Endothelial cell of hepatic sinusoid (primary cell): ENCODE measurements around the gene KRT76.
"Not testable (repeated sequence)": the region's sequence is repeated elsewhere in the genome, so short reads cannot be mapped to it uniquely, and the experiment has no call there.

ENCODE experiments used
- in situ Hi-C: cut with HindIII; loops from 2 replicates; pipeline ENCODE4 v1.10.0; 2017; ENCODE audit warnings: low sequenced_read_pairs

KRT76 gene

DNA sequence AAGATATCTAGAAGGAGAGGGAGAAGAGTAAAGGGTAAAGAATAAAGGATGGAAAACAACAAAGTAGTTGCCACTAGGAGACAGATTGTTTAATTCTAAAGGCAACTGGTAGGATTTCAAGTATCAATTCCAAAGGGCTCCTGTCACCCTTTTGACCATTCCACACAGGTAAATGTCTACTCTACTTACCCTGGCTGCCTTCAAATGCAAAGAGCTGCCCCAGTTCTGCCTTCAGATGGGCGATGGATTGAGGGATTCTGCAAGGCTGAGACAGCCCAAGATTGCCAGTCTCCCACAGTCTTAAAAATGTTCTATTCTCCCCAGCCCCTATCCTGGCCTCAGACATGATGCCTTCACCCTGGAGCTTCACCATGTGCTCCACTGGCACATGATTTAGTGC is 11.4 kb downstream of the KRT76 start:
- in situ Hi-C loops, result no loop called here

GRCh38 chr12:52763991-52764390 is 13.2 kb downstream of the KRT76 start:
- in situ Hi-C loops, result no loop called here

- in situ Hi-C loops, result no loop called here
Observed at GRCh38 chr12:52763036-52763659, 14.0 kb downstream of the KRT76 start.

DNA sequence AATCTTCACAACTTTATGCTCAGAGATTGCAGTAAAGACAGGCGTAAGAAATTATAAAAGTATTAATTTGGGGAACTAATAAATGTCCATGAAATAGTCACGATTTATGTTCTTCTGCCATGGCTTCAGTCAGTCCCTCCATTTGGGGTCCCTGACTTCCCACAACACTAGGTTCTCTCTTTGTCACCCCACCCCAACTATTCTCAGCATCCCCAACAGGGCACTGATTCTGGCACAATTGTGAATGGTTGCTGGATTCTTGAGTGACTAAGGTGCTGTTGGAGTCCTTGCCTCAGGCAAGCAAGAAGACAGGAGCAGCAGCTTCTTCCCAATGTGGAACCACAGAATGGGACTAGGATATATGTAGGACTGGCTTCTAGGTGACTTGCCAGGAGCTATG is 15.3 kb downstream of the KRT76 start:
- in situ Hi-C loops, result no loop called here

- in situ Hi-C loops, result not testable (repeated sequence)
Observed at GRCh38 chr12:52761218-52761617, 15.9 kb downstream of the KRT76 start.

- in situ Hi-C loops, result no loop called here
Observed at GRCh38 chr12:52760623-52761022, 16.5 kb downstream of the KRT76 start.

DNA sequence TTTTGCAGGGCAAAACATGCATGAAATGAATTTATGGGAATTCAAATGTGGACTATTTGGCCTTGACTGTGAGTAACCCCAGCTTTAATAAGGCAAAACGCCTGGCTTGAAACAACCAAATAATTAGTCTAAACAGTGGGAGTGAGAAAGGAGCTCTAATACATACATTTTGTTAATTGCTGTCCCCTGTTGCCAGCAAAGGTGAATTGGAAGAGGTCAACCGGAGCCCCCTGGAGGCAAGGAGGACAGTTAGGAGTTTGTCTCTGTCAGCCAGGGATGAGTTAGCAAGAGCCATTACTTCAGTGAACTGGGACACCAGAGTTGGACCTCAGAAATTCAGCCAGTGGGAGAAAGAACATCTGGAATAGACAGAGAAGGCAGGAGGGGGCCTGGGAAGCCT is 17.4 kb downstream of the KRT76 start:
- in situ Hi-C loops, result loop anchor here (5.0 kb wide), 1 partner anchor 42 kb away; no protein-coding TSS in a partner anchor

DNA sequence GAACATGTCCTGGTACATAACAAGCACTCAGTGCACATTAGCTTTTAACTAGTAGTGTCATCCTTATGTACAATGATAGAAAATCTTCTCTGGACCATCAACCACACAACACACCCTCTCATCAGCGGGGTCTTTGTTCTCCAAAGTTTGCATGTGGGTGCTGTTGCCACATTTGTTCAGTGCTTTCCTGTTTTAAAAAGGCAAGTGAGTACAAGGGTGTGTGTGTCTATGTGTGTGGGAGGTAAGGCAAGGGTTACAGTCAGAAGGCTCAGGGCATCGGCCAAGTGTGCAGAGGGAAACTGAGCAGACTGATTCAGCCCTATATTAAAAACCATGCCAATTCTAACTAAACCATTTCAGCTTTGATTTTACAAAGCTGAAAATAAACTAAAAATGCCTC is 17.9 kb downstream of the KRT76 start:
- in situ Hi-C loops, result loop anchor here (5.0 kb wide), 1 partner anchor 42 kb away; no protein-coding TSS in a partner anchor

DNA sequence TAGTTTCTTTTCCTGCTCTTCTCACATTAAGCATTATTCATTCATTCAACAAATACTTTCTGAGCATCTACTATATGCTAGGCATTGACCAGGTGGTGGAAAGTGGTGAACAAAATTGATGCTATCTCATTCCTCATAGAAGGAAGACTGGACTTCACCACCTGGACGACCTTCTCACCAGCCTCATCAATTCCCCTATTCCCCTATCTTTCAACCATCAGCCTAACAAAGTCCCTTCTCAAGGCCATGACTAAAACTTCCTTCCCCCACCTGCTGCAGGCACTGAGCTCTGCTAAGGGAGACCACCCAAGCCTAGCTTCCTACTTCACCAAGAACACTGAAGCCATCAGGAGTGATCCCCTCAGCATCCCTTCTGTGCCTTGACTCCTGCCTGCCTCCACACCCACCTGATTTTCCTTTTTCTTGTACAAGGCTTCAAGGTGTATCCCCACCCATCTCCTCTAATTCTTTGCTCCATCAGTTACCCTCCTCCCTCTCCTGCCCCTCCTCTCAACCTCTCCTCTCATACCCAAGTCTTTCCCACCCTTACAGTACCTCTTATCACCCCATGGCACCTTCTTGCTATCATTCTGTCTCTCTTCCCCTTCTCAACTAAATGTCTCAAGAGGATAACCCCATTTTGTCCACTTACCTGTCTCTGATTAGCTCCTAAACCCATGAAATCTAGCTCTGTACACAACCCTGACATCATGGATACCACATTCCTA is 19.5 kb downstream of the KRT76 start:
- in situ Hi-C loops, result loop anchor here (5.0 kb wide), 1 partner anchor 40 kb away; no protein-coding TSS in a partner anchor

DNA sequence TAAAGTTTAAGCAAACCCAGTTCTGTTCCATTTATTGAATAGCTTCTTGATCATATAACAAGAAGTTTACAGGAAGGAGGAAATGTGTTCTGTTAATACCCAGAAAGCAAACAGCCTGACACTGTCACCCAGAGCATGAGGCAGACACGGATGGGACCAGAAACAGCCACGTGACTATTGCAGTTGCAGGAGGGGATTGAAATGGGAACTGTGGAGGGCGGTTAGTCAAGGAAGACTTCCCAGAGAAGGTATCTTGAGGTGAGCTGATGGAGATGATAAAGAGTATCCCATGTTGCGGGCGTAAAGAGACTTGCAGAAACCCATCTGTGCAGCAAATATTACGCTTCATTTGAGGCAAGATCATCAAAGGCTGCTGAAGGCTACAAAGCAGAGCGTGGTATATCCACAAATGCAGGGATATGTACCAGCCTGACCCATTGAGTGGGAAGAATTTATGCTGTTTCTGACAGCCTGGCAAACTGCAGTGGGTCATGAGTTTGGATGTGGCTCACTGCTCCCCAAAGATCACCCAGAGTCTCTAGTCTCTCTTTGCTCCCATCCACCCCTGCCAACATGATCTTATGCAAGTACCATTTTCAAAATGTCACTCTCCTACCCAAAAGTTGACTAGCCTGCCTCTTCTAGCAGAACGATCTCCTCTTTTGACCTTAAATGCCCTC is 20.7 kb downstream of the KRT76 start:
- in situ Hi-C loops, result loop anchor here (5.0 kb wide), 1 partner anchor 39 kb away; no protein-coding TSS in a partner anchor

- in situ Hi-C loops, result loop anchor here (5.0 kb wide), 1 partner anchor 38 kb away; no protein-coding TSS in a partner anchor
Observed at GRCh38 chr12:52755533-52755932, 21.6 kb downstream of the KRT76 start.

GRCh38 chr12:52754135-52754534 is 23.0 kb downstream of the KRT76 start:
- in situ Hi-C loops, result no loop called here

DNA sequence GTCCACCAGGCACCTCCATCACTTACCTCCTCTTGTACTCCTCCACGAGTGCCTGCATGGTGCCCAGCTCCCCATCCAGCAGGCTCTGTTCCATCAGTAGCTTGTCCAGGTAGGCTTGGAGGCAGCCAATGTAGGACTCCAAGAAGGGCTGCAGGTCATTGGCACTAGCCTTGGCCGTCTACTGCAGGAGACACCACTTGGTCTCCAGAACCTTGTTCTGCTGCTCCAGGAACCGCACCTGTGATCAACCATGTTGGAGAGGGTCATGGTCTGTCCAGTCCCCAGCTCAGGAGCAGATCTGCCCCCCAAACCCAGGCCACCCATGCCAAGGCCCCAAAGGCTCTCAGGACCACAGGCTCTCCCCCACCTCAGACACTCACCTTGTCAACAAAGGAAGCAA is 23.9 kb downstream of the KRT76 start:
- in situ Hi-C loops, result no loop called here

DNA sequence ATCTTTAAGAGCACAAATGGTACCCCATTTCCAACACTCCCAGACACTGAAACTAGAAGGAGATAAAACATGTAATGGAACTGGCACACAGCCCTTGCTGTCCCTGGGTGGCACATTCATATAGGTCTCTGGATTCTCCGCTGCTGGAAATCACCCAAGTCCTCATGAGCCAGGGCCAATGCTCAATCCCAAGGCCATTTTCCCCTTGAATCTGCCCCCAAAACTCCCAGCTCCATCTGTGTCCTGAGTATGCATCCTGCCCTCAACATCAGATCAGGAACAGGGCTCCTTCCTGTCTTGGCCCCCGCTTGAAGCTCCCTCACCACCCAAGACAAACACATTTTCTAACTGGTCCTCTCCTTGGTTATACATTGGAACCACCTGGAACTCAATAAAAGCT is 24.6 kb downstream of the KRT76 start:
- in situ Hi-C loops, result no loop called here

DNA sequence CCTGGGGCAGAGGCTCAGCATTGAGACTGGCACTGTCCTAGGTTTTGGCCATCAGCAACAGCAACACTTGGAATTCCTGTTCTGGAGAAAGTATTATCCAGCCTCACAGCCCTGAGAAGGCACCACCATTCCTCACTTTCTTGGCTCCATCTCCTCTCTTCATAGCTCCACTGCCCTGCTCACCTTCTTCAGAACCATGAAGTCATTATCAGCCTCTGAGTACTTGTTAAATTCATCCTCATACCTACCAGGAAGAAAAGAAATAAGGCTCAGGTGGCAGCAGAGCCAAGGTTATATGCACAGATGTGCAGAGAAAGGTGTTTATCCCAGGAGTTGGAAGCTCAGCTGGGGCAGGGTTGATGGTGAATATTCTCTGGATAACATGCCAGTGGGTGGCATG is 25.4 kb downstream of the KRT76 start:
- in situ Hi-C loops, result no loop called here

DNA sequence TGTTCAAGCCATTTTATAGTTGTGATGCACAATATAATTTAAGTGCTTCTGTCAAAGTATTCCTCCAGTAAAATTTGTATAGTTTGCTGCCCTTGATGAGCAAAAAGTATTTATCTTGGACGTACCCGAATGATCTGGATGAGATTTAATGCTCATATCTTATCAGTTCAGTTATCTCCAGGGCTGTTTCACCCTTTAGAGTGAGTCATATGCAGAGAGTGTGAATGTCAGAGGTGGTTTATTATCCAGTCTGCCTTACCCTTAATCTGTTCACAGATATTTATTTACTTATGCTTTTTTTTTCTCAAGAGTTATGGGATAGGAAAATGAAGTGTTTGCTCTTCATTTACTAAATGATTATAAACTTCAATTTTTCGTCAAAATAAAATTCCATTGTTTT is 26.6 kb downstream of the KRT76 start:
- in situ Hi-C loops, result not testable (repeated sequence)

DNA sequence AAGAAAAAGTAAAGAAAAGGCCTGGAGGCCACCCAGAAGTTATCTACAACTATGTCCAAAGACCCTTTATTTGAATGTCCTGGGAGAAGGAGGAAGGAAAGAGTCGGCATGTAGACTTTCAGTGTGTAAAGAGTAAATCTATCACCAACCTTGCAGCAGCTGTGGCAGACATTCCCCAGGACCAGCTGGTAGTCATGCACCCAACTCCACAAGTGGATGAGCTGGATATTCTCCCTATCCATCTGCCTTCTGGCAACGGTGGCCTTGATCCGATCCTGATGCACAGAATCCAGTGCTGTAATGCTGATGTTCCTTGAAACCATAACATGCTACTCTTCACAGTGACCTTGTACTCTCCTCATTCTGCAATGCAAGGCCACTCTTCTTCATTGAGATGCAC is 27.3 kb downstream of the KRT76 start:
- in situ Hi-C loops, result no loop called here

- in situ Hi-C loops, result no loop called here
Observed at GRCh38 chr12:52748578-52748977, 28.6 kb downstream of the KRT76 start.

- in situ Hi-C loops, result no loop called here
Observed at GRCh38 chr12:52745554-52745953, 31.6 kb downstream of the KRT76 start.

DNA sequence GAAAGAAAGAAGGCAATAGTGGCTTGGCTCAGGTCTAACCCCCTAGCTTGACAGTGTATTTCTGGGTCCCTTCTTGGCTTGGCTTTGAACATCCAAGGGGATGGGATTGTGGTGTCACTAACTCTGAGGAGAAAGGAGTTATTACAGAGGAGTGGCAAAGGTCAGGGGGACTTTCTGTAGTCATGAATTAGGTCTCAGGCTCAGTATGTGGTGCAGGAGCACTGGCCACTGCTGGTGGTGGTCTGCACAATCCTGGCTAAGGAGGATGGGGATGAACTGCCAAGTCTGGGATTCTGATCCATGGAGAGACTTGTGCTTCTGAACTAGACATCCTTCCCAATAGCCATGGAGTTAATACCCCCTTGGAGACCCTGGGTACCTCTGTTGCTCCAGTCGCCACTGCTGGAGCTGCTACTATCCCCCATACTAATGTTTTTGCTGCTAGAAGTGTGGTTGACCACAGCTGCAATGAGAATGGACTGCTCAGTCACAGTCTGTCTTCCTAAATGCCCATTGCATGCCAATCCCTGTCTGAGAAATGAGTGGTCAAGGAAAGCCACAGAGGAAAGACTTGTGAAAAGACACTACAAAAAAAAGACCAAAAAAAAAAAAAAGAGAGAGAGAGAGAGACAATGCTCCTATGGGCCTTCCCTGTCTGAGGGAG is 32.5 kb downstream of the KRT76 start:
- in situ Hi-C loops, result no loop called here

- in situ Hi-C loops, result no loop called here
Observed at GRCh38 chr12:52742822-52743457, 34.2 kb downstream of the KRT76 start.
